Chondrocyte (in vitro differentiated cells): Measurements from ENCODE around the gene CHMP4A. TPM values are rescaled to one million over a fixed set of nuclear protein-coding genes. Genes with fewer than 3 reads are reported as not detected.
"Not testable (repeated sequence)": the region's sequence is repeated elsewhere in the genome, so short reads cannot be mapped to it uniquely, and the experiment has no call there.

Source experiments
- DNase-seq: peaks from one replicate; pipeline ENCODE4 v3.0.0; 2021; ENCODE audit warnings: mixed read lengths, low spot score
- H3K27ac Mint-ChIP-seq: one replicate; pipeline ENCODE4 v1.8.0; 2021; ENCODE audit warnings: mild to moderate bottlenecking, moderate library complexity, mixed read lengths; ENCODE audit not compliant: unreplicated experiment
- H3K27me3 Mint-ChIP-seq: 2 replicates; pipeline ENCODE4 v1.8.0; 2021; ENCODE audit warnings: low read depth, mixed read lengths
- H3K36me3 Mint-ChIP-seq: 2 replicates; pipeline ENCODE4 v1.8.0; 2021; ENCODE audit warnings: low read depth, mixed read lengths
- H3K4me1 Mint-ChIP-seq: 2 replicates; pipeline ENCODE4 v1.8.0; 2021; ENCODE audit warnings: low read depth, mild to moderate bottlenecking, mixed read lengths
- H3K4me3 Mint-ChIP-seq: one replicate; pipeline ENCODE4 v1.8.0; 2021; ENCODE audit warnings: mild to moderate bottlenecking, moderate library complexity, mixed read lengths; ENCODE audit not compliant: unreplicated experiment
- H3K9me3 Mint-ChIP-seq: 2 replicates; pipeline ENCODE4 v1.8.0; 2021; ENCODE audit warnings: low read depth, mixed read lengths
- CTCF ChIP-seq: fragments of 200-600 bp; sonication (generic); IDR thresholded peaks from 2 replicates; pipeline ENCODE4 v1.5.0; 2021; ENCODE audit warnings: antibody characterized with exemption, mild to moderate bottlenecking, moderate library complexity
- total RNA-seq: library from RNA; stranded (reverse); gene quantifications from 3 replicates; pipeline ENCODE4 v1.2.1, GENCODE V29; 2021

CHMP4A gene
- total RNA-seq, 1 donor from 2014 or later: 35.3 TPM

- peak overlapping the region; percentile 65 for H3K27ac Mint-ChIP-seq
- H3K4me3 Mint-ChIP-seq: no peak overlapping the region
- no peaks in the 10 kb centered on the region for H3K27me3 Mint-ChIP-seq
- peaks cover 18% of the 10 kb centered on the region for H3K4me1 Mint-ChIP-seq
- DNase-seq: peak; percentile 15
- H3K36me3 Mint-ChIP-seq: peaks cover 8% of the 10 kb centered on the region
- peak; percentile 34 for TF ChIP-seq CTCF
- no peaks in the 10 kb centered on the region for H3K9me3 Mint-ChIP-seq
These were observed 38.6 kb upstream of the CHMP4A start for GRCh38 chr14:24251880-24252288.

- Mint-ChIP-seq H3K4me3 (no peak overlapping the region), H3K27me3 (no peaks in the 10 kb centered on the region), H3K4me1 (peaks cover 12% of the 10 kb centered on the region), H3K27ac (no peak overlapping the region), H3K9me3 (no peaks in the 10 kb centered on the region), H3K36me3 (peaks cover 8% of the 10 kb centered on the region)
- DNase-seq: no peak
- TF ChIP-seq CTCF: no peak
These were observed 37.1 kb upstream of the CHMP4A start for GRCh38 chr14:24250354-24250753.

GRCh38 chr14:24249230-24250021, 36.1 kb upstream of the CHMP4A start:
- Mint-ChIP-seq H3K36me3 (peaks cover 6% of the 10 kb centered on the region), H3K4me3 (no peak overlapping the region), H3K4me1 (peaks cover 12% of the 10 kb centered on the region), H3K27me3 (no peaks in the 10 kb centered on the region), H3K9me3 (no peaks in the 10 kb centered on the region), H3K27ac (no peak overlapping the region)
- no peak for DNase-seq
- TF ChIP-seq CTCF: no peak

GRCh38 chr14:24247422-24247821, 34.1 kb upstream of the CHMP4A start:
- no peak for DNase-seq
- no peak for TF ChIP-seq CTCF
- Mint-ChIP-seq H3K36me3 (peaks cover 4% of the 10 kb centered on the region), H3K4me3 (no peak overlapping the region), H3K9me3 (no peaks in the 10 kb centered on the region), H3K27ac (no peak overlapping the region), H3K4me1 (peaks cover 22% of the 10 kb centered on the region), H3K27me3 (no peaks in the 10 kb centered on the region)

- peak; percentile 25 for DNase-seq
- peaks cover 4% of the 10 kb centered on the region for H3K36me3 Mint-ChIP-seq
- no peak overlapping the region for H3K27ac Mint-ChIP-seq
- no peak for TF ChIP-seq CTCF
- H3K4me3 Mint-ChIP-seq: no peak overlapping the region
- H3K27me3 Mint-ChIP-seq: no peaks in the 10 kb centered on the region
- H3K9me3 Mint-ChIP-seq: no peaks in the 10 kb centered on the region
- H3K4me1 Mint-ChIP-seq: peaks cover 15% of the 10 kb centered on the region
These were observed 33.5 kb upstream of the CHMP4A start for GRCh38 chr14:24246765-24247212.

- not testable (repeated sequence) for H3K4me3 Mint-ChIP-seq, H3K36me3 Mint-ChIP-seq, H3K9me3 Mint-ChIP-seq, H3K27ac Mint-ChIP-seq, H3K27me3 Mint-ChIP-seq
- H3K4me1 Mint-ChIP-seq: peaks cover 20% of the 10 kb centered on the region
- DNase-seq: peak; percentile 37
These were observed 32.1 kb upstream of the CHMP4A start for GRCh38 chr14:24245350-24245749.
